ENCODE measurements around the gene EPDR1.

Gene EPDR1

DNA sequence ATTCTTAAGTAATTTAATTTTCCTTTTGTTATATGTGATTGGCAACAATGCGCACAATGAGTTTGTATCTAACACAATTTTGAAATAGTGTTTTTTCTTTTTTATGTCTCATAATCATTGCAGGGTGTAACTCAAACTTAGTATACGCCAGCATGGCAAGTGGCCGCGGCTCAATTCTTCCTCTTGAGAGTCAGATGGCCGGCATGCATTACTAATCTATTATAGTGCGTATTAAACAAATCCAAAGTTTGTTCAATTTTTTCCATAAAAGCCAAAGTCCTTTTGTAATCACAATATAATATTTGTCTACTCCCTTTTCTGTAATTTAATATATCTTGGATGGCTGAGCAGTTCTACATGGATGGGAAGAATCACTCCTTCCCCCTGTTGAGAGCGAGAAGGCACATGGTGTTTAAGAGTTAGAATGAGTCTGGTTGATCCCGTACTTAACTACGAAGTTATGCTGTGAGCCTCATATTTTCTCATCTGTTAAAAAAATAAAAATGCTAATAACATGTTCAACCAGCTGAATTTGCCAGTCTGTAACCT is 12.7 kb downstream of the EPDR1 start:
- TF ChIP-seq, protein P1, sequence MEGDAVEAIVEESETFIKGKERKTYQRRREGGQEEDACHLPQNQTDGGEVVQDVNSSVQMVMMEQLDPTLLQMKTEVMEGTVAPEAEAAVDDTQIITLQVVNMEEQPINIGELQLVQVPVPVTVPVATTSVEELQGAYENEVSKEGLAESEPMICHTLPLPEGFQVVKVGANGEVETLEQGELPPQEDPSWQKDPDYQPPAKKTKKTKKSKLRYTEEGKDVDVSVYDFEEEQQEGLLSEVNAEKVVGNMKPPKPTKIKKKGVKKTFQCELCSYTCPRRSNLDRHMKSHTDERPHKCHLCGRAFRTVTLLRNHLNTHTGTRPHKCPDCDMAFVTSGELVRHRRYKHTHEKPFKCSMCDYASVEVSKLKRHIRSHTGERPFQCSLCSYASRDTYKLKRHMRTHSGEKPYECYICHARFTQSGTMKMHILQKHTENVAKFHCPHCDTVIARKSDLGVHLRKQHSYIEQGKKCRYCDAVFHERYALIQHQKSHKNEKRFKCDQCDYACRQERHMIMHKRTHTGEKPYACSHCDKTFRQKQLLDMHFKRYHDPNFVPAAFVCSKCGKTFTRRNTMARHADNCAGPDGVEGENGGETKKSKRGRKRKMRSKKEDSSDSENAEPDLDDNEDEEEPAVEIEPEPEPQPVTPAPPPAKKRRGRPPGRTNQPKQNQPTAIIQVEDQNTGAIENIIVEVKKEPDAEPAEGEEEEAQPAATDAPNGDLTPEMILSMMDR (IDR thresholded peaks at IDR 0.05; ENCODE audit: low read depth, low read length), result no peak
- H3K4me3 ChIP-seq (ENCODE audit: low read depth, low read length), result no peak overlapping the region
- DNase-seq (ENCODE audit: low read depth, low spot score), result no peak
- in situ Hi-C loops (cut with HindIII; ENCODE audit: low sequenced_read_pairs), result no loop called here

- no peak overlapping the region for H3K4me3 ChIP-seq (ENCODE audit: low read depth, low read length)
- TF ChIP-seq, protein P1 (IDR thresholded peaks at IDR 0.05; ENCODE audit: low read depth, low read length), result no peak
- DNase-seq (ENCODE audit: low read depth, low spot score), result peak; percentile 87
- in situ Hi-C loops (cut with HindIII; ENCODE audit: low sequenced_read_pairs), result no loop called here
These were observed 22.6 kb downstream of the EPDR1 start for GRCh38 chr7:37942934-37943610.

- H3K4me3 ChIP-seq (ENCODE audit: low read depth, low read length), result no peak overlapping the region
- in situ Hi-C loops (cut with HindIII; ENCODE audit: low sequenced_read_pairs), result no loop called here
- no peak for DNase-seq (ENCODE audit: low read depth, low spot score)
- TF ChIP-seq, protein P1 (IDR thresholded peaks at IDR 0.05; ENCODE audit: low read depth, low read length), result no peak
These were observed 23.7 kb downstream of the EPDR1 start for GRCh38 chr7:37943905-37944736.

- H3K4me3 ChIP-seq (ENCODE audit: low read depth, low read length), result no peak overlapping the region
- TF ChIP-seq, protein P1 (IDR thresholded peaks at IDR 0.05; ENCODE audit: low read depth, low read length), result no peak
- in situ Hi-C loops (cut with HindIII; ENCODE audit: low sequenced_read_pairs), result no loop called here
- no peak for DNase-seq (ENCODE audit: low read depth, low spot score)
These were observed 24.3 kb downstream of the EPDR1 start for GRCh38 chr7:37944737-37945054.

GRCh38 chr7:37945336-37945735 is 24.9 kb downstream of the EPDR1 start:
- H3K4me3 ChIP-seq (ENCODE audit: low read depth, low read length), result no peak overlapping the region
- peak; percentile 66 for DNase-seq (ENCODE audit: low read depth, low spot score)
- in situ Hi-C loops (cut with HindIII; ENCODE audit: low sequenced_read_pairs), result no loop called here
- TF ChIP-seq, protein P1 (IDR thresholded peaks at IDR 0.05; ENCODE audit: low read depth, low read length), result no peak

GRCh38 chr7:37947138-37947940 is 26.9 kb downstream of the EPDR1 start:
- TF ChIP-seq, protein P1 (IDR thresholded peaks at IDR 0.05; ENCODE audit: low read depth, low read length), result no peak
- no peak overlapping the region for H3K4me3 ChIP-seq (ENCODE audit: low read depth, low read length)
- in situ Hi-C loops (cut with HindIII; ENCODE audit: low sequenced_read_pairs), result no loop called here
- DNase-seq (ENCODE audit: low read depth, low spot score), result no peak
